Tibial artery (tissue), 4 donors: ENCODE results near the gene KRT13.

Experiments
- DNase-seq, 2 donors: peaks; one replicate each; pipeline ENCODE4 v3.0.0-alpha.2; 2019
- H3K27ac ChIP-seq, 2 donors: fragments of 200-600 bp; sonication (generic) in 1 of 2; 1 replicate in 1 of 2; 2 replicates in 1 of 2; pipeline ENCODE4 v1.5.1; 2018 to 2019; ENCODE audit warnings: mild to moderate bottlenecking in 1 of 2
- H3K27me3 ChIP-seq, 2 donors: fragments of 200-600 bp; sonication (generic) in 1 of 2; one replicate each; pipeline versions ENCODE4 v1.5.1 to v1.6.0; 2016 to 2019
- H3K36me3 ChIP-seq, 3 donors: fragments of 200-600 bp; sonication (generic) in 2 of 3; one replicate each; pipeline ENCODE4 v1.5.1; 2016 to 2019; ENCODE audit warnings: mild to moderate bottlenecking in 2 of 3
- H3K4me1 ChIP-seq, 4 donors: fragments of 200-600 bp; sonication (generic) in 2 of 4; 1 replicate in 3 of 4; 2 replicates in 1 of 4; pipeline ENCODE4 v1.5.1; 2016 to 2019
- H3K4me3 ChIP-seq, 2 donors: fragments of 200-600 bp; sonication (generic) in 1 of 2; 1 replicate in 1 of 2; 2 replicates in 1 of 2; pipeline ENCODE4 v1.5.1; 2018 to 2019; ENCODE audit warnings: mild to moderate bottlenecking in 2 of 2
- H3K9me3 ChIP-seq, 3 donors: fragments of 200-600 bp; sonication (generic) in 1 of 3; one replicate each; pipeline ENCODE4 v1.5.1; 2016 to 2019
- intact Hi-C: fragments of 100-400 bp; cut with DNase I; formaldehyde crosslinking; loops from one replicate; pipeline ENCODE4 v1.15.0; 2023; ENCODE audit warnings: low total_unique reads
- TF ChIP-seq, protein P1 (sequence below), 2 experiments: fragments of 200-600 bp in 1 of 2; fragments of 450-650 bp in 1 of 2; IDR thresholded peaks; one replicate each; pipeline ENCODE4 v1.5.1; 2017 to 2019; ENCODE audit warnings: antibody characterized with exemption in 2 of 2, mild to moderate bottlenecking in 1 of 2, moderate library complexity in 1 of 2

Gene KRT13

DNA sequence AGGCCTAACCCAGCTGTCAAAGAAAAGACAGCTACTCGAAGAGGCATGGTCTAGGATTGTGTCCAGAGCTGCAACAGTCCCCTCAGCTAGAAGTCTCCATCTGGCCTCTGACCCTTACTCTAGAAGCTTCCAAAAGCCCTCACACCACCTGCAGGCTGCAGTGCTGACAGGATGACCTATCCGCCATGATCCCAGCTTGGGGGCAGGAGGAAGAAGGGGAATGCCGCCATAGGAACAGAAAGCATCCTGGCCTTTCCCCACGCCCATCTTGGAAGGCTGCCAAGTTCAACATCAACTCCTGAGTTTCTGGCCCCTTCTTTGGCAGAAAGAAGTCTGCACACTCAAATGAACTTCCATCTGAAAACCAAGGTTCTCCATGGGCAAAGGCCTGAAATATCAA is 12.6 kb downstream of the KRT13 start:
- H3K27ac ChIP-seq: no peak overlapping the region
- DNase-seq: no peak

GRCh38 chr17:41492351-41492750 is 13.1 kb downstream of the KRT13 start:
- Histone ChIP-seq H3K27ac (no peak overlapping the region), H3K36me3 (no peaks in the 10 kb centered on the region), H3K9me3 (no peaks in the 10 kb centered on the region), H3K27me3 (peaks cover 0 to 13% of the 10 kb centered on the region in 2 donors), H3K4me1 (no peaks in the 10 kb centered on the region), H3K4me3 (no peak overlapping the region)
- intact Hi-C loops: no loop called here
- DNase-seq: peak in 1 of 2 donors; percentile 62
- TF ChIP-seq, protein P1, sequence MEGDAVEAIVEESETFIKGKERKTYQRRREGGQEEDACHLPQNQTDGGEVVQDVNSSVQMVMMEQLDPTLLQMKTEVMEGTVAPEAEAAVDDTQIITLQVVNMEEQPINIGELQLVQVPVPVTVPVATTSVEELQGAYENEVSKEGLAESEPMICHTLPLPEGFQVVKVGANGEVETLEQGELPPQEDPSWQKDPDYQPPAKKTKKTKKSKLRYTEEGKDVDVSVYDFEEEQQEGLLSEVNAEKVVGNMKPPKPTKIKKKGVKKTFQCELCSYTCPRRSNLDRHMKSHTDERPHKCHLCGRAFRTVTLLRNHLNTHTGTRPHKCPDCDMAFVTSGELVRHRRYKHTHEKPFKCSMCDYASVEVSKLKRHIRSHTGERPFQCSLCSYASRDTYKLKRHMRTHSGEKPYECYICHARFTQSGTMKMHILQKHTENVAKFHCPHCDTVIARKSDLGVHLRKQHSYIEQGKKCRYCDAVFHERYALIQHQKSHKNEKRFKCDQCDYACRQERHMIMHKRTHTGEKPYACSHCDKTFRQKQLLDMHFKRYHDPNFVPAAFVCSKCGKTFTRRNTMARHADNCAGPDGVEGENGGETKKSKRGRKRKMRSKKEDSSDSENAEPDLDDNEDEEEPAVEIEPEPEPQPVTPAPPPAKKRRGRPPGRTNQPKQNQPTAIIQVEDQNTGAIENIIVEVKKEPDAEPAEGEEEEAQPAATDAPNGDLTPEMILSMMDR (IDR thresholded peaks at IDR 0.05): no peak

More for the DNA sequence above, 12.6 kb downstream of the KRT13 start:
- no peaks in the 10 kb centered on the region for H3K36me3 ChIP-seq
- H3K27me3 ChIP-seq: peaks cover 0 to 15% of the 10 kb centered on the region in 2 donors
- intact Hi-C loops: no loop called here
- TF ChIP-seq, protein P1 (IDR thresholded peaks at IDR 0.05): no peak
- H3K9me3 ChIP-seq: no peaks in the 10 kb centered on the region
- no peak overlapping the region for H3K4me3 ChIP-seq
- H3K4me1 ChIP-seq: no peaks in the 10 kb centered on the region

DNA sequence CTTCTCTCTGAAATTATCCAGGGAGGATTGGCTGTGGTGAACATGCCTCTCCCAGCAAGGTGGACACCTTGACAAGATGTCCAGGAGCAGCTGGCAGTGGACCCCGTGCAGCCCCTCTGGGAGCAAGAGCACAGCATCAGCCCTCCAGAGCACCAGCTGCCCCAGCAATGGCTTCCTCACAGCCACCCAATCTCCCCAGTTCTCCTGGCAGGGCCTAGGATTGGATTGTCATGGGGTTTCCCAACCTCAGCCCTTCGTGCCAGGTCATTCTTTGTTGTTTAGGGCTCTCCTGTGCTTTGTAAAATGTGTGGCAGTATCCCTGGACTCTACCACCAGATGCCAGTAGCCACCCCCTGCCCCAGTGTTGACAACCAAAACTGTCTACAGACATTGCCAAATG is 13.9 kb downstream of the KRT13 start:
- peaks cover 0 to 20% of the 10 kb centered on the region in 2 donors for H3K27me3 ChIP-seq
- DNase-seq: no peak
- no peak overlapping the region for H3K4me3 ChIP-seq
- no peaks in the 10 kb centered on the region for H3K36me3 ChIP-seq
- H3K4me1 ChIP-seq: no peaks in the 10 kb centered on the region
- H3K27ac ChIP-seq: no peak overlapping the region
- no peaks in the 10 kb centered on the region for H3K9me3 ChIP-seq
- TF ChIP-seq, protein P1 (IDR thresholded peaks at IDR 0.05): no peak
- intact Hi-C loops: no loop called here

DNA sequence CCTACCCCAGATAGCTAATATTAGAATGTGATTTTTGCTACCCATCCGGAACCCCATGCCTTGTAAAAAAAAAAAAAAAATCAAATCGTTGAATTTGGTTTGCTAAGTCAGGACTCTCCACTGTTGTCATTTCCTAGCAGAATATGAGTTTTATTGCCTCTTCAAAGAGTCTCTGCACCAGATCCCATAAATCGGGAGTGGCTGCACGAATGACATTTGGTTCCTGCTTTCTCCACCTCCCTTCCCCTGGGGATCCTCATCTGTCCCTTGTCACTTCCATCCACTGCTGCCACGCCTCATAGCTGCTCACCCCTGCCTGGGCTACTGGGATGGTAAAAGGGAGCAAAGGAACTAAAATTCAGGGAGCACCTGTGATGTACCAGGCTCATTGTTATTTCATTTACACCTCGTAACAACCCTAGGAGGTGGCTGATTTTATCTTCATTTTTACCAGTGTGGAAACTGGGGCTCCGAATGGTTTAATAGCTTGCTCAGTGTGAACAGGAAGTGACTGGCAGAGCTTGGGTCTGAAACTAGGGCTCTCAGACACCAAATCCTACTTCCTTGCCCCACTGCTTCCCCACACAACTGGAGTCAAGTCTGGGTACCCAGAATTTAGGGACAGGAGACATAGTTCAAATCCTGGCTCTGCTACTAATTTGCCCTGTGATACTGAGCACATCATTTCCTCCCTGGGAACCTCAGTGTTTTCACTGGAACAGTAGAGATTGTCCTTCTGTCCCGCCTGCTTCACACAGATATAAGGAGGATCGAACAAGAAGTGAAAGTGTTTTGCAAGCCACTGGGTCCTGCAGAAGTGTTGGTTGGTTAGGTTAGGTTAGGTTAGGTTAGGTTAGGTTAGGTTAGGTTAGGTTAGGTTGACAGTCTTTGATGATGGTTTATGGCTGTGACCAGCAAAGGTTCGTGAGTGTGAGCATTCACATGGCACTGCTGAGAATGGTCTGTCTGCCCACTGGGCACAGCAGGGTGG is 15.1 kb downstream of the KRT13 start:
- intact Hi-C loops: no loop called here
- Histone ChIP-seq H3K9me3 (no peaks in the 10 kb centered on the region), H3K4me1 (no peaks in the 10 kb centered on the region), H3K4me3 (no peak overlapping the region), H3K27ac (no peak overlapping the region), H3K27me3 (peaks cover 0 to 21% of the 10 kb centered on the region in 2 donors), H3K36me3 (no peaks in the 10 kb centered on the region)
- TF ChIP-seq, protein P1 (IDR thresholded peaks at IDR 0.05): no peak
- no peak for DNase-seq

- no peaks in the 10 kb centered on the region for H3K4me1 ChIP-seq
- H3K27me3 ChIP-seq: peaks cover 0 to 23% of the 10 kb centered on the region in 2 donors
- H3K9me3 ChIP-seq: no peaks in the 10 kb centered on the region
- intact Hi-C loops: no loop called here
- H3K36me3 ChIP-seq: no peaks in the 10 kb centered on the region
- H3K27ac ChIP-seq: no peak within 1 kb of the TSS
- DNase-seq: no peak
- H3K4me3 ChIP-seq: no peak within 1 kb of the TSS
- TF ChIP-seq, protein P1 (IDR thresholded peaks at IDR 0.05): no peak
These were observed 15.9 kb downstream of the KRT13 start, which contains the start of gene KRT36 for GRCh38 chr17:41489531-41489930. Gene KRT36 (minus strand): TSS chr17:41489910. CDS start chr17:41489864, 46 bp downstream.
